GM21619 (cell line): Measurements from ENCODE around the gene PRC1.
A peak's percentile ranks its signal among the peaks of the same experiment; 100 is the strongest.

Source experiments
- ATAC-seq: cut with Tn5 transposase; IDR thresholded peaks from one replicate; pipeline ENCODE4 v1.9.1; 2021; ENCODE audit not compliant: unreplicated experiment

PRC1 gene

GRCh38 chr15:90990446-90990845, 3.9 kb downstream of the PRC1 start:
- ATAC-seq, result no peak

GRCh38 chr15:90989040-90989768, 5.1 kb downstream of the PRC1 start:
- ATAC-seq, result no peak

- ATAC-seq, result no peak
Measured at GRCh38 chr15:90988296-90988695, 6.0 kb downstream of the PRC1 start.

GRCh38 chr15:90987561-90988141, 6.7 kb downstream of the PRC1 start:
- no peak for ATAC-seq

GRCh38 chr15:90986790-90987507, 7.4 kb downstream of the PRC1 start:
- ATAC-seq, result peak; percentile 56

- ATAC-seq, result peak; percentile 40
Measured at GRCh38 chr15:90982135-90982534, 12.2 kb downstream of the PRC1 start.

GRCh38 chr15:90981681-90982080, 12.7 kb downstream of the PRC1 start:
- peak; percentile 81 for ATAC-seq

GRCh38 chr15:90979582-90979981, 14.8 kb downstream of the PRC1 start:
- no peak for ATAC-seq

- ATAC-seq, result no peak
Measured at GRCh38 chr15:90974216-90974615, 20.1 kb downstream of the PRC1 start.

GRCh38 chr15:90972133-90972532, 22.2 kb downstream of the PRC1 start:
- no peak for ATAC-seq

- no peak for ATAC-seq
Measured at GRCh38 chr15:90970274-90970673, 24.1 kb downstream of the PRC1 start.

GRCh38 chr15:90968434-90968833, 25.9 kb downstream of the PRC1 start:
- ATAC-seq, result no peak

- ATAC-seq, result no peak
Measured at GRCh38 chr15:90967206-90967605, 27.1 kb downstream of the PRC1 start.

GRCh38 chr15:90966262-90966661, 28.1 kb downstream of the PRC1 start:
- no peak for ATAC-seq

- no peak for ATAC-seq
Measured at GRCh38 chr15:90962021-90962420, 32.3 kb downstream of the PRC1 start.

GRCh38 chr15:90960298-90961091, 33.8 kb downstream of the PRC1 start:
- no peak for ATAC-seq

GRCh38 chr15:90959894-90960293, 34.4 kb downstream of the PRC1 start:
- ATAC-seq, result no peak

- no peak for ATAC-seq
Measured at GRCh38 chr15:90959028-90959595, 35.2 kb downstream of the PRC1 start.

- no peak for ATAC-seq
Measured at GRCh38 chr15:90957791-90958190, 36.5 kb downstream of the PRC1 start.

GRCh38 chr15:90957031-90957790, 37.1 kb downstream of the PRC1 start:
- ATAC-seq, result no peak
